ENCODE data around the gene NPFFR1. TPM values are rescaled to one million over a fixed set of nuclear protein-coding genes. Genes with fewer than 3 reads are reported as not detected.
"Not testable (repeated sequence)": the region's sequence is repeated elsewhere in the genome, so short reads cannot be mapped to it uniquely, and the experiment has no call there.

NPFFR1 gene
- total RNA-seq, 1 donor from 2014 or later: not detected

DNA sequence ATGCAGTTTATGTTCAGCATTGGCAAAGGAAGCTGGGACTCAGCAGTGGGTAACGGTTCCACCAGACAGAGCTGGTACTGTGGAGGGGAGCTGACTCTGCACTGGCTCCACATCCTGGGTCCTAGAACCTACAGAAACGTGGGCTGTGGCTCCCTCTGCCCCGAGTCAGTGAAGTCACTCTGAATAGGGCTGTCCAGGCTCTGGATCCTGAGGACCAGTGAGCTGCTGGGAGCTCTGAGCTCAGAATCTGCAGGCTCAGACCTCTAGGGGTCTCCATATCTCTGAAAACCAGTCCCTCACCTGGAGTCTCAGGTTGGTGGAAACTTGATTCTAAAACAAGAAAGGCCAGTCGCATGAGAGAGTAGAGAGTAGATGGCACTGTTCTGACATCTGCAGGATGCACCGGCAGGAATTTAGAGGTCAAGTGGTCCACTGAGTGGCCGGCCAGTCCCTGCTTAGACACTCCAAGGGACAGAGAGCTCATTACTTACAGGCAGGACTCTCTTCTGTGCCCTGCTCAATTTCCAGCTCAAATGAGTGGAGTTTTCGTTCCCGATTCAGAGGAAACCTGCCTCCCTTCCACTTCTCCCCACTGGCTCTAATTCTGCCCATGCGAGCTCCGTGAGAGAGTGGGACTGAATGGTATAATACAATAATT is 18.6 kb downstream of the NPFFR1 start:
- Mint-ChIP-seq H3K4me1 (no peaks in the 10 kb centered on the region), H3K27ac (ENCODE audit: unreplicated experiment) (no peak overlapping the region), H3K4me3 (no peak overlapping the region), H3K36me3 (ENCODE audit: low read depth) (no peaks in the 10 kb centered on the region), H3K27me3 (ENCODE audit: low read depth) (peaks cover 14% of the 10 kb centered on the region), H3K9me3 (no peaks in the 10 kb centered on the region)
- DNase-seq (ENCODE audit: low read depth, low spot score): no peak
- TF ChIP-seq, protein P1, sequence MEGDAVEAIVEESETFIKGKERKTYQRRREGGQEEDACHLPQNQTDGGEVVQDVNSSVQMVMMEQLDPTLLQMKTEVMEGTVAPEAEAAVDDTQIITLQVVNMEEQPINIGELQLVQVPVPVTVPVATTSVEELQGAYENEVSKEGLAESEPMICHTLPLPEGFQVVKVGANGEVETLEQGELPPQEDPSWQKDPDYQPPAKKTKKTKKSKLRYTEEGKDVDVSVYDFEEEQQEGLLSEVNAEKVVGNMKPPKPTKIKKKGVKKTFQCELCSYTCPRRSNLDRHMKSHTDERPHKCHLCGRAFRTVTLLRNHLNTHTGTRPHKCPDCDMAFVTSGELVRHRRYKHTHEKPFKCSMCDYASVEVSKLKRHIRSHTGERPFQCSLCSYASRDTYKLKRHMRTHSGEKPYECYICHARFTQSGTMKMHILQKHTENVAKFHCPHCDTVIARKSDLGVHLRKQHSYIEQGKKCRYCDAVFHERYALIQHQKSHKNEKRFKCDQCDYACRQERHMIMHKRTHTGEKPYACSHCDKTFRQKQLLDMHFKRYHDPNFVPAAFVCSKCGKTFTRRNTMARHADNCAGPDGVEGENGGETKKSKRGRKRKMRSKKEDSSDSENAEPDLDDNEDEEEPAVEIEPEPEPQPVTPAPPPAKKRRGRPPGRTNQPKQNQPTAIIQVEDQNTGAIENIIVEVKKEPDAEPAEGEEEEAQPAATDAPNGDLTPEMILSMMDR (conservative IDR thresholded peaks at IDR 0.05): peak; percentile 52

DNA sequence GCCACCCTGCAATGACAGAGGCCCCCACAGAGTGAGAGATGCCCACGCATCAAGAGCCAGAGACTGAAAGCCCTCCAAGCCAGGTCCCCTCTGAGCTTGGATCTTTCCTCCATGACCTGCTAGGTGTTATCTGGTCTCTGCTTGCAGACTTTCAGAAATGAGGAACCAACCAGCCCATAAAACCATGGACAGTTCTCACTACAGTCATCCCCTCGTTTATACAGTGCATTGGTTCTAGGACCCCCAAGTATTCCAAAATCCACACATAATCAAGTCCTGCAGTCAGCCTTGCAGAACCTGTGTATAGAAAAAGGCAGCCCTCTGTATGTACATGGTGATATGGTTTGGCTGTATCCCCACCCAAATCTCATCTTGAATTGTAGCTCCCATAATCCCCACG is 23.1 kb downstream of the NPFFR1 start:
- Mint-ChIP-seq H3K36me3 (ENCODE audit: low read depth) (no peaks in the 10 kb centered on the region), H3K4me1 (peaks cover 10% of the 10 kb centered on the region), H3K27ac (ENCODE audit: unreplicated experiment) (no peak overlapping the region), H3K27me3 (ENCODE audit: low read depth) (peaks cover 9% of the 10 kb centered on the region), H3K9me3 (peaks cover 1% of the 10 kb centered on the region), H3K4me3 (no peak overlapping the region)
- DNase-seq (ENCODE audit: low read depth, low spot score): no peak
- TF ChIP-seq, protein P1 (conservative IDR thresholded peaks at IDR 0.05): no peak

DNA sequence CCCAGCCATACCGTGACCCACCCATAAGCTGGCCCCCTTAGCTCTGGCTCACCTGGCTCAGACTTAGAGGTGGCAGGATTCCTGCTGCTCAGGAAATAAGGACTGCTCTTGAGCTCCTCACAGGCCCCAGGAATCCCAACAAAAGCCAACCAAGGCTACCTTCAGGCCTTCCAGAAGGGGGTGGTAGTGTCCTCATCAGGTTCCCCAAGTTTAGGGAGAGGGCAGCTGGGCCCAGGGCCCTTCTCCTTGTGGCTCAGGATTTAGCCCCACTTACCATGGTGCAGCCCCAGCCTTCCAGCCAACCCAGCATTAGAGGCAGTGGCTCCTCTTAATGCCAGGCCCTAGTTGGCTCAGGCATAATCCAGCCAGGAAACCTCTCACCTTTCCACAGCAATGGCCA is 23.5 kb downstream of the NPFFR1 start:
- Mint-ChIP-seq H3K4me1 (peaks cover 12% of the 10 kb centered on the region), H3K36me3 (ENCODE audit: low read depth) (no peaks in the 10 kb centered on the region), H3K9me3 (peaks cover 2% of the 10 kb centered on the region), H3K27me3 (ENCODE audit: low read depth) (peaks cover 9% of the 10 kb centered on the region), H3K27ac (ENCODE audit: unreplicated experiment) (no peak overlapping the region), H3K4me3 (no peak overlapping the region)
- DNase-seq (ENCODE audit: low read depth, low spot score): no peak
- TF ChIP-seq, protein P1 (conservative IDR thresholded peaks at IDR 0.05): no peak

DNA sequence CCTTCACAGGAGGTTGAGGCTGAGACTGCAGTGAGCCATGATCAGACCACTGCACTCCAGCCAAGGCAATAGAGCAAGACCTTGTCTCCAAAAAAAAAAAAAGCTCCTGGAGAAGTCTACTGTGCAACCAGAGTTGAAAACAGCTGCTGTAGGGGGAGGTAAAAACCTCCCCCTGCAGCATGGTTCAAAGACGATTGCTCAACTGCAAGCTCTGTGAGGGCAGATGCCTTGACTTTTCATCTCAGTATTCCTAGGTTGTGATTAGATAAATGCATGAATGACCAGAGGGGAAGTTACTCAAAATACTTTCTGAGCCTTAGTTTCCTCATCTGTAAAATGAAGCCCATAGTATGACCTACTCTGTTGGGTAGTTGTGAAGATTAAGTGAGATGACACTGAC is 25.6 kb downstream of the NPFFR1 start:
- H3K36me3 Mint-ChIP-seq (ENCODE audit: low read depth): no peaks in the 10 kb centered on the region
- TF ChIP-seq, protein P1 (conservative IDR thresholded peaks at IDR 0.05): no peak
- no peak overlapping the region for H3K27ac Mint-ChIP-seq (ENCODE audit: unreplicated experiment)
- no peaks in the 10 kb centered on the region for H3K27me3 Mint-ChIP-seq (ENCODE audit: low read depth)
- H3K9me3 Mint-ChIP-seq: peaks cover 2% of the 10 kb centered on the region
- DNase-seq (ENCODE audit: low read depth, low spot score): no peak
- H3K4me1 Mint-ChIP-seq: peaks cover 18% of the 10 kb centered on the region
- no peak overlapping the region for H3K4me3 Mint-ChIP-seq

DNA sequence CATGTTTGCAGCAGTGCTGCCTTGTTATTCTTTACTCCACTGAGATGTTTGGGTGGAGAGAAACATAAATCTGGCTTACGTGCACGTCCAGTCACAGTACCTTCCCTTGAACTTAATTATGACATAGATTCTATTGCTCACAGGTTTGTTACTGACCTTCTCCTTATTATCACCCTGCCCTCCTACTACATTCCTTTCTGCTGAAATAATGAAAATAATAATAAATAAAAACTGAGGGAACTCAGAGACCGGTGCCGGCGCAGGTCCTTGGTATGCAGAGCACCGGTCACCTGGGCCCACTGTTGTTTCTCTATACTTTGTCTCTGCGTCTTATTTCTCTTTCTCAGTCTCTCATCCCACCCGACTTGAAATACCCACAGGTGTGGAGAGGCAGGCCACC is 26.0 kb downstream of the NPFFR1 start:
- not testable (repeated sequence) for H3K9me3 Mint-ChIP-seq; DNase-seq (ENCODE audit: low read depth, low spot score); H3K27me3 Mint-ChIP-seq (ENCODE audit: low read depth); H3K4me3 Mint-ChIP-seq; H3K36me3 Mint-ChIP-seq (ENCODE audit: low read depth); H3K27ac Mint-ChIP-seq (ENCODE audit: unreplicated experiment)
- peaks cover 18% of the 10 kb centered on the region for H3K4me1 Mint-ChIP-seq

DNA sequence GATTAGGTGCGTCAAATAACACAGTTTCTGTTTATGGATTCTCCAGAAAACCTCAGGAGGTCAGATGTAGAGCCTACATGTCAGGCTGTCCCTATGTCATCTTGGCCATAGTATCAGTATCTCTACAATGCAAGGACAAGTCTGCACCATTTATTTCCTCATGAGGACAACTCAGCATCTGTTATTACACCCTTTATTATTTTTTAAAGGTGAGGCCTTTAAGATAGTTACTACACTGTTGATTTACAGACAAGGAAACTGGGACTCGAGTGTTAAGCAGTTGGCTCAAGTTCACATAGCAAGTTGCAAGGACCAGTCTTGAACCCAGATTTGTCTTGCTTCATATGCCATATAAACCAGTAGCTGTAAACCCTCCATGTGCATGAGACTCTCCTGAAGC is 27.3 kb downstream of the NPFFR1 start:
- TF ChIP-seq, protein P1 (conservative IDR thresholded peaks at IDR 0.05): no peak
- peaks cover 5% of the 10 kb centered on the region for H3K9me3 Mint-ChIP-seq
- H3K4me1 Mint-ChIP-seq: peaks cover 18% of the 10 kb centered on the region
- H3K4me3 Mint-ChIP-seq: no peak overlapping the region
- H3K27ac Mint-ChIP-seq (ENCODE audit: unreplicated experiment): no peak overlapping the region
- H3K36me3 Mint-ChIP-seq (ENCODE audit: low read depth): no peaks in the 10 kb centered on the region
- H3K27me3 Mint-ChIP-seq (ENCODE audit: low read depth): no peaks in the 10 kb centered on the region
- no peak for DNase-seq (ENCODE audit: low read depth, low spot score)
